Mucosa of rectum (tissue), 2 donors: ENCODE data around the gene TTLL5.
"Not testable (repeated sequence)": the region's sequence is repeated elsewhere in the genome, so short reads cannot be mapped to it uniquely, and the experiment has no call there.

ENCODE experiments used
- H3K27ac ChIP-seq, 2 donors: one replicate each; pipeline ENCODE4 v1.7.0; 2013; ENCODE audit warnings: inconsistent platforms in 2 of 2, low read depth in 2 of 2, low read length in 2 of 2
- H3K27me3 ChIP-seq, 2 donors: one replicate each; pipeline ENCODE4 v1.7.0; 2013; ENCODE audit warnings: low read length in 2 of 2; ENCODE audit not compliant: control insufficient read depth in 2 of 2, insufficient read depth in 2 of 2
- H3K36me3 ChIP-seq, 2 donors: one replicate each; pipeline ENCODE4 v1.7.0; 2013; ENCODE audit warnings: low read length in 2 of 2; ENCODE audit not compliant: control insufficient read depth in 2 of 2, insufficient read depth in 2 of 2
- H3K4me1 ChIP-seq, 2 donors: one replicate each; pipeline ENCODE4 v1.7.0; 2013; ENCODE audit warnings: low read length in 2 of 2, mild to moderate bottlenecking in 1 of 2; ENCODE audit not compliant: control insufficient read depth in 2 of 2, insufficient read depth in 2 of 2
- H3K4me3 ChIP-seq, 2 donors: one replicate each; pipeline ENCODE4 v1.7.0; 2013; ENCODE audit warnings: low read length in 2 of 2
- H3K9ac ChIP-seq, 2 donors: one replicate each; pipeline ENCODE4 v1.7.0; 2013; ENCODE audit warnings: low read length in 2 of 2, low read depth in 1 of 2, mild to moderate bottlenecking in 1 of 2
- H3K9me3 ChIP-seq, 2 donors: one replicate each; pipeline ENCODE4 v1.7.0; 2013; ENCODE audit warnings: low read length in 2 of 2; ENCODE audit not compliant: control insufficient read depth in 2 of 2
- donor health status: healthy.
- donor health status: Normal muscosa, but diverticular disease.

TTLL5 gene

DNA sequence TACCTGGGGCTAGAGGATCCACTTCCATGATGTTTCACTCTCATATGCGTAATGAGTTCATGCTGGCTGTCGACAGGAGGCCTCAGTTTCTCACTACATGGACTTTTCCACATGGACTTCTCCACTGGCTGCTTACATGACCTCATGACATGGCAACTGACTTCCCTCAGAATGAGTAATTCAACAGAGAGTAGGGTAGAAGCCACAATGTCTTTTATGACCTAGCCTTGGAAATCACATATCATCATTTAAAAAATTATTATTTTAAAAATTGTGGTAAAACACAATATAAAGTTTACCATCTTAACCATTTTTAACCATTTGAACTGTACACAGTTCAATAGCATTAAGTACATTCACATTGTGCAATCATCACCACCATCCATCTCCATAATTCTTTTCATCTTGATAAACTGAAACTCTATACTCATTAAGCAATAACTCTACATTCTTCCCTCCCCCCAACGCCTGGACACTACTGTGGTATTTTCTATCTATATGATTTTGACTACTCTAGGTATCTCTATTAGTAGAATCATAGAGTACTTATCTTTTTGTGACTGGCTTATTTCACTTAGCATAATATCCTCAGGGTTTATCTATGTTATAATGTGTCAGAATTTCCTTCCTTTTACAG, 176.2 kb downstream of the TTLL5 start:
- no peaks in the 10 kb centered on the region for H3K27me3 ChIP-seq
- no peak overlapping the region for H3K9ac ChIP-seq
- H3K4me3 ChIP-seq = no peak overlapping the region
- peaks cover 0 to 7% of the 10 kb centered on the region in 2 donors for H3K4me1 ChIP-seq
- H3K36me3 ChIP-seq = peaks cover 0 to 4% of the 10 kb centered on the region in 2 donors
- no peaks in the 10 kb centered on the region for H3K9me3 ChIP-seq
- H3K27ac ChIP-seq = no peak overlapping the region

DNA sequence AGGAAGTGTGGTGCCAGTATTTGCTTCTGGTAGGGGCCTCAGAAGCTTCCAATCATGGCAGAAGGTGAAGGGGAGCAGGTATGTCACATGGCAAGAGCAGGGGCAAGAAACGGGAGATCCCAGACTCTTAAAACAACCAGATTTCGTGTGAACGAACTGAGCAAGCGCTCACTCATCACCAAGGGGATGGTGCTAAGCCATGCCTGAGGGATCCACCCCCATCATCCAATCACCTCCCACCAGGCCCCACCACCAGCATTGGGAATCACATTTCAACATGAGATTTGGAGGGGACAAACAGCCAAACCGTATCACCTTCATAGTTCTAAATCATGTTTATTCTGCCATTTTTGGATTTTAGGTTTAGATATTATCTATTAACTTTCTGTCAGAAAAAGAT, 179.9 kb downstream of the TTLL5 start:
- H3K9ac ChIP-seq = no peak overlapping the region
- H3K36me3 ChIP-seq = peaks cover 0 to 4% of the 10 kb centered on the region in 2 donors
- H3K4me1 ChIP-seq = no peaks in the 10 kb centered on the region
- no peak overlapping the region for H3K4me3 ChIP-seq
- H3K9me3 ChIP-seq = no peaks in the 10 kb centered on the region
- H3K27me3 ChIP-seq = no peaks in the 10 kb centered on the region
- H3K27ac ChIP-seq = no peak overlapping the region

DNA sequence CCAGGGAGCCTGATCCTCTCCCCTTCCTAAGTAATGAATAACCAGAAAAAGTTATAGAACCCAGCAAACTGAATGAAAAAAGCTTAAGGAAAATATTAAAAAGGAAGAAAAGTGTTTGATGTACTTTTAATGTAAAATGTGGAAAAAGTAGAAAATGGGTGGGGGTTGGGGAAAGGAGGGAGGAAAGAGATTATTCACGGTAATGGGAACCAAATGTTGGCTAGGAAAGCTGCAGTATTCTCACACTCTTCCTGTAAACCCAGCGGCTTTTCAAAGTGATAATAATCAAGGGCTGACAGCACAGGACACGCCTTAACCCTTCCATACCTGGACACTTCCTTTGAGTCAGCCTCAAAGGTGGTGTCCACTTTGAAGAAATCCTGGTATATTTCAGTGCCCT, 181.5 kb downstream of the TTLL5 start:
- Histone ChIP-seq H3K27ac (no peak overlapping the region), H3K9ac (no peak overlapping the region), H3K4me1 (no peaks in the 10 kb centered on the region), H3K9me3 (no peaks in the 10 kb centered on the region), H3K4me3 (no peak overlapping the region), H3K27me3 (no peaks in the 10 kb centered on the region), H3K36me3 (peaks cover 0 to 1% of the 10 kb centered on the region in 2 donors)

DNA sequence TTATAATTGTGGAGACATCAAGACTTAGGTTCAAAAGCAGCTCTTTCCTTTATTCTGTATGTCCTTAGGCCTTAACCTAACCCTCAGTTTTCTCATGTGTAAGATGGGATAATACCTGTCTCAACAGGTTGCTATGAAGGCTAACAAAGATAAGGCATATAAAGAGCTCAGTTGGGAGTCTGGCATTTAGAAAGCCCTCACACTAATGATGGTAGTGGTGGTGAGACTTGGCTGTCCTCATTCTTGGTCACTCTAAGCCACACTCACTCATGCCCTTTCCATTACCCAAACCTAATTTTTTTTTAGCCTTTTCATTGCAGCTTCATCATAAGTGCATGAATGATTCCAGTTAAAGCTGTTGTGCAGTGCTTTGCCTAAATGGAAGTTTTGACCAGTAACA, 183.4 kb downstream of the TTLL5 start:
- no peak overlapping the region for H3K27ac ChIP-seq
- H3K4me3 ChIP-seq = no peak overlapping the region
- no peaks in the 10 kb centered on the region for H3K27me3 ChIP-seq
- no peaks in the 10 kb centered on the region for H3K4me1 ChIP-seq
- H3K9ac ChIP-seq = no peak overlapping the region
- peaks cover 0 to 2% of the 10 kb centered on the region in 2 donors for H3K36me3 ChIP-seq
- H3K9me3 ChIP-seq = no peaks in the 10 kb centered on the region

DNA sequence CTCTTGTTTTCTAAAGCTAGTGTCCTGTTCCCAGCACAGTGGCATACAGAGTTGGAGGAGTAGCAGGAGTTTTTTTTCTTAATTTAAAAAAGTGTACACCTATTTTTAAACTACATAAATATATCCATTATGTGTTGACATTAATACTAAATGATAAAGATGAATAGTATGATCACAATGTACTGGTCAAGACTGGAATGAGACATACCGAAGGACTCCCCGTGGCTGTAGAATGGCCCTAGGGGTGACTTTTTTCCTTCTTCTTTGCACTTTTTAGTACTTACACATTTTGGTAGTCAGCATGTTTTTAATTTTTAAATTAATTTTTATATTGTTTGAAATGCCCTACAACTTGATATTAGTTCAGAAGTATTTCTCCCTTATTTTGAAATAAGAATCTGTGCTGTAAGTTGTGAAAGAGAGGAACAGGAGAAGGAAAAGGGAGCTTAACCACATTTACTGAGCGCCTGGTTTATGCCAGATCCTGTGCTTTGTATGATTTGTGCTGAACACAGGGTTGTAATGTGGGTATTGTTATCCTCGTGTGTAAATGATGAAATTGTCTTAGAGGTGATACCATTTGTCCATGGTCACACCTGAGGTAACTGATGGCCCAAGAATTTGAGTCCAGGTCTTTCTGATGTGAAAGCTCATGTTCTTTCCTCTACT, 184.2 kb downstream of the TTLL5 start:
- H3K27ac ChIP-seq = no peak overlapping the region

DNA sequence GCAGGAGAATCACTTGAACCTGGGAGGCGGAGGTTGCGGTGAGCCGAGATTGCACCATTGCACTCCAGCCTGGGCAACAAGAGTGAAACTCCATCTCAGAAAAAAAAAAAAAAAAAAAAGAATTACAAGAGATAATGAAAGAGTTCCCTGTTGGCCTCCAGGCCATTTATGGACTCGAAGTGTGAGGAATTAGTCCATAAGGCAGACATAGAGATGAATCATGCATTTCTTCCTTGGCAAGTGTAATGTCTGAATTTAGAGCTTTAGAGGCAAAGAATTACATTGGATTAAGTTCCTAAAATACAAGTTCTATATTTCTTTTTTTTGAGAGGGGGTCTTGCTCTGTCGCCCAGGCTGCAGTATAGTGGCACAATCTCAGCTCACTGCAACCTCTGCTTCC, 185.6 kb downstream of the TTLL5 start:
- H3K4me1 ChIP-seq, H3K9me3 ChIP-seq, H3K27me3 ChIP-seq, H3K9ac ChIP-seq, H3K27ac ChIP-seq, H3K36me3 ChIP-seq, H3K4me3 ChIP-seq: not testable (repeated sequence)

More for the DNA sequence above, 184.2 kb downstream of the TTLL5 start:
- H3K9ac ChIP-seq = no peak overlapping the region
- no peaks in the 10 kb centered on the region for H3K4me1 ChIP-seq
- no peak overlapping the region for H3K4me3 ChIP-seq
- H3K9me3 ChIP-seq = no peaks in the 10 kb centered on the region
- no peaks in the 10 kb centered on the region for H3K27me3 ChIP-seq
- H3K36me3 ChIP-seq = peaks cover 0 to 2% of the 10 kb centered on the region in 2 donors

DNA sequence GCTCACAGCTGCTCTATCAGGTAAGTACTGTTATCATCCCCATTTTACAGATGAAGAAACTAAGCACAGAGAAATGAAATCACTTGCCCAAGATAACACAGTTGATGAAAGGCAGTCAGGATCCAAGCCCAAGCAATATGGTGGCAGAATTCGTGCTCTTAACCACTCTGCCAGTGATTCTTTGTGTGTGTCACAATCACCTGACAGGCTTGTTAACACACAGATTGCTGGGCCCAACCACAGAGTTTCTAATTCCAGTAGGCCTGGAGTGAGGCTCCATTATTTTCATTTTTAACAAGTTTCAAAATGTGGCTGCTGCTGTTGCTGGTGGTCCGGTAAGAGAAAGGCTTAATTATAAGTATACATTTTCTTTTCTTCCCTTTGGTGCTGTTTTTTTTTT, 186.5 kb downstream of the TTLL5 start:
- Histone ChIP-seq H3K4me3 (no peak overlapping the region), H3K4me1 (no peaks in the 10 kb centered on the region), H3K9me3 (no peaks in the 10 kb centered on the region), H3K9ac (no peak overlapping the region), H3K27ac (no peak overlapping the region), H3K27me3 (no peaks in the 10 kb centered on the region), H3K36me3 (peaks cover 0 to 2% of the 10 kb centered on the region in 2 donors)

DNA sequence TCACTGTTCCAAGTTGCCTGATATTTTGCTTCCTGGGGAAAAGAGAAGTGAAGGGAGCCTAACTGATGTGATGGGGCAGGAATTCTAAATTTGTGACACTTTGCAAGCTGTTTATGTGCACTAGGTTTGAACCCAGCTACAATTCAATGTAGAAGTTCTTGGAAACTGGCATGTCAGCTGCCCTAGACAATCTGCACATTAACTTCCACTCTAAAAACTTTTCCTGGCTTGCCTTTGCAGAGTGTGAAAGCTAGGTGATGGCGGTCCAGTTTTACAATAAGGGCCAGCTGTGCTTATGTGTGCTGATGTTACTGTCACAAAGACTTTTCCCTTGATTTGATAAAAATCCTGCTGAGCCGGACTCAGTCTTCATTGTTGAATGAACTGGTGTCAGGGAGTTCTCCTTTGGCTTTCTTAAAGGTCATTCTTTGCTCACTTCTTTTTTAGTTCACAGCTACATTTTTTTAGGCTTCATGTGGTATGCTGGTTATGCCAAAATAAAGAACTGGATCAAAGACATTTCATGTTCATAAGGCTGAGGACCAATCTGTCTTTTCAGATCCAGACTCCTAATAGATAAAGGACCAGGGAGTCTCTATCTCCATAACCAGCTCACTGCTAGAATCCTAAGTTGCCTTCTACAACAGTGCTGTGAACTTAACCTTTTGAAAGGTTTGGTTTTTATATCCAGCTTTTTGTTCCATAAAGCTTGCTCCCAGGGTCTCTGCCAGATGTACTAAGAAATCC, 187.3 kb downstream of the TTLL5 start:
- no peak overlapping the region for H3K27ac ChIP-seq
- no peaks in the 10 kb centered on the region for H3K9me3 ChIP-seq
- no peak overlapping the region for H3K4me3 ChIP-seq
- peaks cover 0 to 2% of the 10 kb centered on the region in 2 donors for H3K36me3 ChIP-seq
- peaks cover 0 to 5% of the 10 kb centered on the region in 2 donors for H3K4me1 ChIP-seq
- no peaks in the 10 kb centered on the region for H3K27me3 ChIP-seq
- H3K9ac ChIP-seq = no peak overlapping the region

DNA sequence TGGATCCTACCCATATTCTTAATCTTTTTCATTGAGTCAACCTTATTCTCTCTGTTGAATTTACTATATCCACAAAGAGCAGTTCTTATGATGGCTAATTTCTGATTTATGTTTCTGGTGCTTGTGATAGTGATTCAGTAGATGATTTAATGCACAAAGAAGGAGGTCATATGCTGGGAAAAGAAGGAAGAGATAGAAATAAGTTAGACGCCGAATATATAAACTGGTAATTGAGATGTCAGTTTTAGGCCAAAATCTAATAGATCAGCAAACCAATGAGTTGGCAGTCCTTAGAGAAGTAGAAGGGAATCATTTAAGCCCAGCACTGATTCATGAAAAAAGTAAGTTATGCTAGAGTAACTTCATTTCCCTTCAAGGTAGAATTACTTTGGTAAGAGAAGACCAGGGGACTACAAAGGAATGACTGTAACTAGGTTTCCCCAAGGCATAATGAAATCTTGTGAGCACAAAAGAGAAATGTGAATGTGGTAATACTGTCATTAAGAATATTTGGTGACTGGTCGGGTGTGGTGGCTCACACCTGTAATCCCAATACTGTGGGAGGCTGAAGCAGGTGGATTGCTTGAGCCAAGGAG, 188.4 kb downstream of the TTLL5 start:
- H3K9me3 ChIP-seq = no peaks in the 10 kb centered on the region
- H3K27ac ChIP-seq = no peak overlapping the region
- H3K4me1 ChIP-seq = peaks cover 0 to 5% of the 10 kb centered on the region in 2 donors
- no peak overlapping the region for H3K4me3 ChIP-seq
- peaks cover 0 to 2% of the 10 kb centered on the region in 2 donors for H3K36me3 ChIP-seq
- no peak overlapping the region for H3K9ac ChIP-seq
- no peaks in the 10 kb centered on the region for H3K27me3 ChIP-seq

DNA sequence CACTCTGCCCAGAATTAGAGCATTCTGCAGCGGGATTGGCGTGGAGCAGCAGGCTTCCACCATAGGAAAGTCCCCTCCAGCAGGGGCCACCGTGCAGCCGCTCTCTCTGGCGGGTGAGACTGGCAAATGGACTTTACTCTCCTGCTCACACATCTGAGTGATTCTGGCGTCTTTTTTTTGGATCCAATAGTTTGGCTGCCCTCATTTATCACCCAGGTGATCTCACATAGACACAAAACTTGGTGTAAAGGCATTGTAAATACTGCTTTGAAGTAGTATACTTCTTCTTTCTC, 190.5 kb downstream of the TTLL5 start:
- peaks cover 0 to 2% of the 10 kb centered on the region in 2 donors for H3K36me3 ChIP-seq
- H3K4me3 ChIP-seq = no peak overlapping the region
- no peaks in the 10 kb centered on the region for H3K9me3 ChIP-seq
- no peaks in the 10 kb centered on the region for H3K27me3 ChIP-seq
- H3K9ac ChIP-seq = no peak overlapping the region
- peaks cover 0 to 5% of the 10 kb centered on the region in 2 donors for H3K4me1 ChIP-seq
- H3K27ac ChIP-seq = no peak overlapping the region
